Vagina (tissue), 2 donors: Measurements from ENCODE around the gene BPIFB6.

Experiments
- POLR2AphosphoS5 ChIP-seq, 2 donors: sonication (generic); formaldehyde crosslinking; IDR thresholded peaks; one replicate each; pipeline ENCODE4 v1.9.0; 2017; ENCODE audit warnings: antibody characterized with exemption in 2 of 2, mild to moderate bottlenecking in 2 of 2, low read depth in 1 of 2; ENCODE audit not compliant: insufficient read depth in 1 of 2
- TF ChIP-seq, protein P1 (sequence below), 3 experiments: fragments of 450-650 bp in 2 of 3; fragments of 200-600 bp in 1 of 3; sonication (generic) in 1 of 3; IDR thresholded peaks; one replicate each; pipeline ENCODE4 v1.5.1; 2017 to 2019; ENCODE audit warnings: antibody characterized with exemption in 3 of 3, mild to moderate bottlenecking in 2 of 3, moderate library complexity in 2 of 3

DNA sequence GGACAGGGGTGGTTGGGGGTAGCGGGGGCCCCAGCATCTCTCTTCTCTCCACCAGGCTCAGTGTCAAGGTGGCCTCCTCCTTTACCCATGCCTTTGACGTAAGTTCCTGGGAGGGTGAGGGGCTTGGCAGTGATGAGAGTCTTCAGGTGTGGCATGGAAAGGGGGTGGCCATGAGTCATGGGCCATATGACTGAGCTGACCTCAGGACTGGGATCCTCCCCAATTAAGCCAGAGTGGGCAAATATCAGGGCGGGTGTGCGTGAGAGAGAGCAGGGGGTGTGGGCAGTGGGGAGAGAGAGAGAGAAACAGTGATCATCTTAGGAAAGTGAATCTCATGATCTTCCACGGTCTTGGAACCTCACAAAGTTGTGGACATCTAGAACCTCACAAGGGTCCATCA is 39.8 kb downstream of the BPIFB6 start:
- TF ChIP-seq POLR2AphosphoS5 (IDR thresholded peaks at IDR 0.05; ENCODE audit: insufficient read depth in 1 of 2, low read depth in 1 of 2) = no peak
- TF ChIP-seq, protein P1, sequence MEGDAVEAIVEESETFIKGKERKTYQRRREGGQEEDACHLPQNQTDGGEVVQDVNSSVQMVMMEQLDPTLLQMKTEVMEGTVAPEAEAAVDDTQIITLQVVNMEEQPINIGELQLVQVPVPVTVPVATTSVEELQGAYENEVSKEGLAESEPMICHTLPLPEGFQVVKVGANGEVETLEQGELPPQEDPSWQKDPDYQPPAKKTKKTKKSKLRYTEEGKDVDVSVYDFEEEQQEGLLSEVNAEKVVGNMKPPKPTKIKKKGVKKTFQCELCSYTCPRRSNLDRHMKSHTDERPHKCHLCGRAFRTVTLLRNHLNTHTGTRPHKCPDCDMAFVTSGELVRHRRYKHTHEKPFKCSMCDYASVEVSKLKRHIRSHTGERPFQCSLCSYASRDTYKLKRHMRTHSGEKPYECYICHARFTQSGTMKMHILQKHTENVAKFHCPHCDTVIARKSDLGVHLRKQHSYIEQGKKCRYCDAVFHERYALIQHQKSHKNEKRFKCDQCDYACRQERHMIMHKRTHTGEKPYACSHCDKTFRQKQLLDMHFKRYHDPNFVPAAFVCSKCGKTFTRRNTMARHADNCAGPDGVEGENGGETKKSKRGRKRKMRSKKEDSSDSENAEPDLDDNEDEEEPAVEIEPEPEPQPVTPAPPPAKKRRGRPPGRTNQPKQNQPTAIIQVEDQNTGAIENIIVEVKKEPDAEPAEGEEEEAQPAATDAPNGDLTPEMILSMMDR (IDR thresholded peaks at IDR 0.05) = no peak
